ENCODE data around the gene BARD1.

GRCh38 chr2:214765180-214765579, 44.3 kb downstream of the BARD1 start:
- TF ChIP-seq, protein P1, sequence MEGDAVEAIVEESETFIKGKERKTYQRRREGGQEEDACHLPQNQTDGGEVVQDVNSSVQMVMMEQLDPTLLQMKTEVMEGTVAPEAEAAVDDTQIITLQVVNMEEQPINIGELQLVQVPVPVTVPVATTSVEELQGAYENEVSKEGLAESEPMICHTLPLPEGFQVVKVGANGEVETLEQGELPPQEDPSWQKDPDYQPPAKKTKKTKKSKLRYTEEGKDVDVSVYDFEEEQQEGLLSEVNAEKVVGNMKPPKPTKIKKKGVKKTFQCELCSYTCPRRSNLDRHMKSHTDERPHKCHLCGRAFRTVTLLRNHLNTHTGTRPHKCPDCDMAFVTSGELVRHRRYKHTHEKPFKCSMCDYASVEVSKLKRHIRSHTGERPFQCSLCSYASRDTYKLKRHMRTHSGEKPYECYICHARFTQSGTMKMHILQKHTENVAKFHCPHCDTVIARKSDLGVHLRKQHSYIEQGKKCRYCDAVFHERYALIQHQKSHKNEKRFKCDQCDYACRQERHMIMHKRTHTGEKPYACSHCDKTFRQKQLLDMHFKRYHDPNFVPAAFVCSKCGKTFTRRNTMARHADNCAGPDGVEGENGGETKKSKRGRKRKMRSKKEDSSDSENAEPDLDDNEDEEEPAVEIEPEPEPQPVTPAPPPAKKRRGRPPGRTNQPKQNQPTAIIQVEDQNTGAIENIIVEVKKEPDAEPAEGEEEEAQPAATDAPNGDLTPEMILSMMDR (IDR thresholded peaks at IDR 0.05) = no peak
- no peak for TF ChIP-seq POLR2A (IDR thresholded peaks at IDR 0.05)
